Activated naive CD4-positive, alpha-beta T cell treated with anti-CD3 and anti-CD28 coated beads for 36 hours (primary cell): ENCODE results near the gene SLC38A2. TPM values are rescaled to one million over a fixed set of nuclear protein-coding genes. Genes with fewer than 3 reads are reported as not detected.

ENCODE experiments used
- CTCF ChIA-PET: fragments of 350-600 bp; sonication (Branson Sonifier 250); formaldehyde crosslinking; loops from one replicate; lab custom pipeline; 2021; ENCODE audit warnings: antibody characterized with exemption; lab: Charles Lee
- DNase-seq: peaks from one replicate; pipeline ENCODE4 v3.0.0-alpha.2; 2020
- H3K27ac Mint-ChIP-seq: one replicate; pipeline ENCODE4 v1.8.0; 2021; ENCODE audit warnings: mild to moderate bottlenecking, mixed read lengths
- H3K27me3 Mint-ChIP-seq: one replicate; pipeline ENCODE4 v1.8.0; 2021; ENCODE audit warnings: low read depth, mixed read lengths
- H3K36me3 Mint-ChIP-seq: one replicate; pipeline ENCODE4 v1.8.0; 2021; ENCODE audit warnings: low read depth, mixed read lengths
- H3K4me1 Mint-ChIP-seq: one replicate; pipeline ENCODE4 v1.8.0; 2021; ENCODE audit warnings: low read depth, mixed read lengths
- H3K4me3 Mint-ChIP-seq: one replicate; pipeline ENCODE4 v1.8.0; 2021; ENCODE audit warnings: mild to moderate bottlenecking, moderate library complexity, mixed read lengths
- H3K9me3 Mint-ChIP-seq: one replicate; pipeline ENCODE4 v1.8.0; 2021; ENCODE audit warnings: mixed read lengths
- intact Hi-C: fragments of 100-400 bp; cut with micrococcal nuclease; formaldehyde crosslinking; loops from one replicate; pipeline ENCODE4 v1.15.1; 2023
- total RNA-seq, 2 experiments: library from RNA; stranded (reverse); gene quantifications; one replicate each; pipeline ENCODE4 v1.2.3, GENCODE V29; 2021

Gene SLC38A2
- total RNA-seq, 2 experiments from 2014 or later, result 196 to 206 TPM

- peaks cover 82% of the 10 kb centered on the region for H3K36me3 Mint-ChIP-seq
- H3K27ac Mint-ChIP-seq, result peak overlapping the region; percentile 73
- intact Hi-C loops, result no loop called here
- no peak overlapping the region for H3K4me3 Mint-ChIP-seq
- CTCF ChIA-PET, result interaction anchor here (0.8 to 2.0 kb wide), 2 partner anchors 95 to 240 kb away, joined by 3 to 18 read pairs; no protein-coding TSS in a partner anchor
- H3K4me1 Mint-ChIP-seq, result peaks cover 76% of the 10 kb centered on the region
- peak; percentile 45 for DNase-seq
- no peaks in the 10 kb centered on the region for H3K27me3 Mint-ChIP-seq
- H3K9me3 Mint-ChIP-seq, result no peaks in the 10 kb centered on the region
These were observed 7.6 kb downstream of the SLC38A2 start for GRCh38 chr12:46364777-46365580.

- intact Hi-C loops, result no loop called here
- Mint-ChIP-seq H3K36me3 (peaks cover 82% of the 10 kb centered on the region), H3K27me3 (no peaks in the 10 kb centered on the region), H3K9me3 (no peaks in the 10 kb centered on the region), H3K4me3 (no peak overlapping the region), H3K4me1 (peaks cover 71% of the 10 kb centered on the region), H3K27ac (no peak overlapping the region)
- DNase-seq, result no peak
- CTCF ChIA-PET, result interaction anchor here (2.0 kb wide), 1 partner anchor 240 kb away, joined by 18 read pairs; no protein-coding TSS in a partner anchor
These were observed 8.3 kb downstream of the SLC38A2 start for GRCh38 chr12:46364300-46364696.

DNA sequence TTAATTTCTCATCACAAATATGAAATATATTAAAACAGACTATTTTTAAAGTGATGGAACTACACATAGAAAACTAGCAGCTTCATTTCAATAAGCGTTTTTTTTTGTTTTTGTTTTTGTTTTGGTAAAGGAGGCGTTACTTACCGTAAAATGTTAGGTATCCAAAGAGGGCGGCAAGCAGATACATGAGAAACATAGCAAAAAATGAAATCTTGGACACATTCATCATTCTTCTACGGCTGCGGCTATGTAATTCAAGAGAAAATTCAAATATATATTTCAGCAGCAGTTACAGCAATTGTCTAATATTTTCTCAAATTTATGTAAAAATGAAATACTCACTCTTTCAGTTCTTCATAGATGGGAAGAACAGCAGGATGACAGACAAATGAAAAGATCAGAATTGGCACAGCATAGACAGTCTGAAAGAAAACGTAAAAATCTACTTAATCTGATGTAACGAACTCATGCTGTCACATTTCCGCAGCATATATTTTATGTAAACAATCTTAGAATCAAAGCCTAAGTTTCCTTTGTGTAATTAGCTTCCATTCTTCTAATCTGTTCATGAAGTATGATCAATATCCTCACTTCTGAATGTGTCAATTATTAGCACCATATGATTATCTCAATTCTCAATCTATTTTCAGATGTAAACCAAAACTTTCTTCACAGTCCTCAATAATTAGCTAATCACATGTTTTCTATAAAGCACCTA lies 8.8 kb downstream of the SLC38A2 start:
- H3K4me3 Mint-ChIP-seq, result no peak overlapping the region
- H3K9me3 Mint-ChIP-seq, result no peaks in the 10 kb centered on the region
- DNase-seq, result no peak
- CTCF ChIA-PET, result interaction anchor here (0.7 to 2.0 kb wide), 3 partner anchors 239 to 301 kb away, joined by 4 to 18 read pairs (median 6); no protein-coding TSS in a partner anchor
- peaks cover 67% of the 10 kb centered on the region for H3K4me1 Mint-ChIP-seq
- H3K36me3 Mint-ChIP-seq, result peaks cover 83% of the 10 kb centered on the region
- no peaks in the 10 kb centered on the region for H3K27me3 Mint-ChIP-seq
- intact Hi-C loops, result no loop called here
- H3K27ac Mint-ChIP-seq, result peak overlapping the region; percentile 18

GRCh38 chr12:46362895-46363581 lies 9.5 kb downstream of the SLC38A2 start:
- no peaks in the 10 kb centered on the region for H3K9me3 Mint-ChIP-seq
- peaks cover 62% of the 10 kb centered on the region for H3K4me1 Mint-ChIP-seq
- H3K27ac Mint-ChIP-seq, result peak overlapping the region; percentile 18
- intact Hi-C loops, result no loop called here
- no peaks in the 10 kb centered on the region for H3K27me3 Mint-ChIP-seq
- CTCF ChIA-PET, result interaction anchor here (0.7 to 2.0 kb wide), 3 partner anchors 238 to 302 kb away, joined by 4 to 18 read pairs (median 6); no protein-coding TSS in a partner anchor
- no peak overlapping the region for H3K4me3 Mint-ChIP-seq
- DNase-seq, result no peak
- H3K36me3 Mint-ChIP-seq, result peaks cover 78% of the 10 kb centered on the region

- Mint-ChIP-seq H3K27ac (no peak overlapping the region), H3K4me1 (peaks cover 48% of the 10 kb centered on the region), H3K36me3 (peaks cover 64% of the 10 kb centered on the region), H3K27me3 (no peaks in the 10 kb centered on the region), H3K4me3 (no peak overlapping the region), H3K9me3 (no peaks in the 10 kb centered on the region)
- DNase-seq, result no peak
- intact Hi-C loops, result loop anchor here (1.0 kb wide), 1 partner anchor 9 kb away; no protein-coding TSS in a partner anchor
- CTCF ChIA-PET, result no interaction called here
These were observed 10.9 kb downstream of the SLC38A2 start for GRCh38 chr12:46361667-46362034.

- Mint-ChIP-seq H3K36me3 (peaks cover 63% of the 10 kb centered on the region), H3K9me3 (no peaks in the 10 kb centered on the region), H3K4me1 (peaks cover 47% of the 10 kb centered on the region), H3K27ac (peak overlapping the region; percentile 61), H3K4me3 (no peak overlapping the region), H3K27me3 (no peaks in the 10 kb centered on the region)
- CTCF ChIA-PET, result no interaction called here
- DNase-seq, result no peak
- intact Hi-C loops, result loop anchor here (1.0 kb wide), 1 partner anchor 9 kb away; no protein-coding TSS in a partner anchor
These were observed 11.5 kb downstream of the SLC38A2 start for GRCh38 chr12:46360908-46361666.

GRCh38 chr12:46360370-46360769 lies 12.2 kb downstream of the SLC38A2 start:
- Mint-ChIP-seq H3K27ac (no peak overlapping the region), H3K4me3 (no peak overlapping the region), H3K9me3 (no peaks in the 10 kb centered on the region), H3K4me1 (peaks cover 41% of the 10 kb centered on the region), H3K36me3 (peaks cover 57% of the 10 kb centered on the region), H3K27me3 (no peaks in the 10 kb centered on the region)
- no peak for DNase-seq
- CTCF ChIA-PET, result no interaction called here
- intact Hi-C loops, result no loop called here

DNA sequence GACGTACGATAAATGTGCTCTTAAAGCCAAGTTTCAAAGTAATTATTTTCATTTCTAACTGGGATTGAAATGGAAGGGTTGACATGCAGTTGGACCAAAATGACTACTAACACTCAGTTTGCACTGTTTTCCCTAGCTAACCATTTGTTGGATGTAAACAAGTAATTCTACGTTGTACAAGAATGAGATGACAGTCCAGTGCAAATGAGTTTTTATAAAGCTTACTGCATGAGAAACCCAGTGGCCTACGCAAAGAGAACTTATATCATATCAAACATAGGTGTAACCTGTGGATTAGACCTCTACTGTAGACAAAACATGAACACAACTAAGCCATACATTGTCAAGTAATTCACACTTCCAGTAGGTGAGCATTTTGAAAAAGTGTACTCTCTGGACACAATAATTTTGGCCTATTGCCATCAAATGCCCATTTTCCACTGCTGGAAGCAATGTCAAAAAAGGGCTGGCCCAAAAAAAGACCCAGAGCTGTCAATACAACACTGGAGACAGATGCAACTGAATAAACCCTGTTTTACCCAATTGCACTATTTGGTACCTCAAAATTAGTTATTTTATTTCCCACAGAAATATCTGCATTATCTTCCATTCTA lies 12.8 kb downstream of the SLC38A2 start:
- Mint-ChIP-seq H3K27me3 (no peaks in the 10 kb centered on the region), H3K9me3 (no peaks in the 10 kb centered on the region), H3K36me3 (peaks cover 52% of the 10 kb centered on the region), H3K27ac (no peak overlapping the region), H3K4me1 (peaks cover 35% of the 10 kb centered on the region), H3K4me3 (no peak overlapping the region)
- no peak for DNase-seq
- intact Hi-C loops, result no loop called here
- CTCF ChIA-PET, result no interaction called here

- H3K4me1 Mint-ChIP-seq, result peaks cover 31% of the 10 kb centered on the region
- CTCF ChIA-PET, result interaction anchor here (0.7 kb wide), 1 partner anchor 286 kb away, joined by 3 read pairs; no protein-coding TSS in a partner anchor
- intact Hi-C loops, result no loop called here
- no peak overlapping the region for H3K4me3 Mint-ChIP-seq
- no peak for DNase-seq
- peak overlapping the region; percentile 24 for H3K27ac Mint-ChIP-seq
- peaks cover 47% of the 10 kb centered on the region for H3K36me3 Mint-ChIP-seq
- no peaks in the 10 kb centered on the region for H3K27me3 Mint-ChIP-seq
- H3K9me3 Mint-ChIP-seq, result no peaks in the 10 kb centered on the region
These were observed 13.5 kb downstream of the SLC38A2 start for GRCh38 chr12:46358791-46359666.

GRCh38 chr12:46358325-46358700 lies 14.3 kb downstream of the SLC38A2 start:
- CTCF ChIA-PET, result no interaction called here
- Mint-ChIP-seq H3K27me3 (no peaks in the 10 kb centered on the region), H3K27ac (no peak overlapping the region), H3K9me3 (no peaks in the 10 kb centered on the region), H3K36me3 (peaks cover 39% of the 10 kb centered on the region), H3K4me3 (no peak overlapping the region), H3K4me1 (peaks cover 27% of the 10 kb centered on the region)
- intact Hi-C loops, result no loop called here
- DNase-seq, result no peak
